HG03196 (cell line): ENCODE data around the gene NUFIP1.
"Not testable (repeated sequence)": the region's sequence is repeated elsewhere in the genome, so short reads cannot be mapped to it uniquely, and the experiment has no call there.

ENCODE experiments used
- ATAC-seq: cut with Tn5 transposase; IDR thresholded peaks from one replicate; pipeline ENCODE4 v1.9.1; 2021; ENCODE audit not compliant: unreplicated experiment

The NUFIP1 gene

DNA sequence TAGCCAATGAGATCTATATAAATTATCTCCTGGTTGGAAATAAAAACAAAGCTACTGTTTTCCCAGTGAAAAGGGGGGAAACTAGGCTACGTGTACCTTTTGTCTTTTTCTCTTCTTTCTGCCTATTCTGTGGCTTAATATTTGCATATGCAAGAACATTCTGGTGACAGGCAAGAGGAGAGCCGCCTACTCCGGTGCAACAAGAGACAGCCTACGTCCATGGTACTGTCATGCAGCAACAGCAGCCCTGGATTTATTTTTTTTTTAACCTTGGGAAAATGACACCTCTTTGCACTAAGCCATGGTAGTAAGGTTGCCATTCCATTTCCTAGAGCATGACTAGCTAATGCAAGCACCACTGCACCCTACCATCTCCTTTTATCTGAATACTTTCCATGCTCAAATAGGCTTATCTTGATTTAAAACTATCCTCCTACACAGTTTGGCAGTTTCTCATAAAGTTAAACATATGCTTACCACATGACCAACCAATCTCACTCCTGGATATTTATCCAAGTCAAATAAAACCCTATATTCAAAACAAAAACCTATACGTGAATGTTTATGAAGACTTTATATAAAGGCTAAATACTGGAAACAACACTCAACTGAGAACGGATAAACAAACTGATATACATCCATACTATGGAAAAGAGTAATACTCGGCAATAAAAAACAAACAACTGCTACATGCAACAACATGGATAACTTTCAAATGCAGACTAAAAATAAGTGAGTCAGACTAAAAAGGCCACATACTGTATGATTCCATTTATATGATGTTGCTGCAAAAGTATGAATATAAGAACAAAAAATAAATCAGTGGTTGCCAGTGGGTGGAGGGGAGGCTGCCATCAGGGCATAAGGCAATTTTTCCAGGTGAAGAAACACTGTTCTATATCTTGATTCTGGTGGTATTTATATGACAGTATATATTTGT is 17.3 kb downstream of the NUFIP1 start:
- ATAC-seq: no peak

DNA sequence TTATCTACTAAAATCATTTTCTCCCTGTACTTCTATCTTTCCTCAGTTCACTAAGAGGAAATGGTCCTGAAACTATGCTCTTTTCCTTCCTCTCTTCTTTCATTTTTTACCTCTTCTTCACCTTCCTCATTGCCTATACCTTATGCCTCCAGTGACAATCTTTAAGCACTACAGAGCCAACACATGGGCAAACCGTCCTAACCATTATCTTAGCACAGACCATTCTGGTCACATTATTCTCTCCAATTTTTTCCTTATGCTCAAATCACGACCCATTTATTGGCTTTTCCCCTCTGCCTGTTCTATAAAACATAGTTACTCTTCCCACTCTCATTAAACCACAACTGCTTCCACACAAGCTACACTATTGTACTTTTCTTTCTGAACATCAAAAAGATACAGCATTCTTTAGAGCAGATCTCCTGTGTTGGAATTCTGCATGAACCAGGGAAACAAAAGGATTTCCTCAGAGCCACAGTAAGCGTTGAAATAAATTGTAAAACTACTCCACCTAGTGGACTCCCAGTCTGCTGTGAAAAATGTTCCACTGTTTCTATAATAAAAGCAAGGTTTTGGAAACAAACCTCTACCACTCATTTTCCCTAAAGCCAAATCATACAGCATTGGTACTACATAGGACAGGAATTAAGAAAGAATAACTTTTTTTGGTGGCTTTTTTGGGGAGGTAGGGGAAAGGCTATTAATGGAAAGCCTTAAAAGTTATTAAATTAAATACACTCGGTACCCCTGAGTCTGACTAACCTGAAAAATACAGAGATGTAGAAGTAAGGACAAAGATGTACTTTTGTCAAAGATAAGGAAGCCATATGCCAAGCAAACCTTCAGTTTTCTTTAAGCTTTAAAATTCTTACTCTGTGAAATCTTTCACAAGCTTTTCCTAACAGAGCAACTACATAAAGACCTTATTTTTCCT is 19.5 kb downstream of the NUFIP1 start:
- ATAC-seq: no peak

GRCh38 chr13:44968434-44968815 is 20.8 kb downstream of the NUFIP1 start:
- no peak for ATAC-seq

DNA sequence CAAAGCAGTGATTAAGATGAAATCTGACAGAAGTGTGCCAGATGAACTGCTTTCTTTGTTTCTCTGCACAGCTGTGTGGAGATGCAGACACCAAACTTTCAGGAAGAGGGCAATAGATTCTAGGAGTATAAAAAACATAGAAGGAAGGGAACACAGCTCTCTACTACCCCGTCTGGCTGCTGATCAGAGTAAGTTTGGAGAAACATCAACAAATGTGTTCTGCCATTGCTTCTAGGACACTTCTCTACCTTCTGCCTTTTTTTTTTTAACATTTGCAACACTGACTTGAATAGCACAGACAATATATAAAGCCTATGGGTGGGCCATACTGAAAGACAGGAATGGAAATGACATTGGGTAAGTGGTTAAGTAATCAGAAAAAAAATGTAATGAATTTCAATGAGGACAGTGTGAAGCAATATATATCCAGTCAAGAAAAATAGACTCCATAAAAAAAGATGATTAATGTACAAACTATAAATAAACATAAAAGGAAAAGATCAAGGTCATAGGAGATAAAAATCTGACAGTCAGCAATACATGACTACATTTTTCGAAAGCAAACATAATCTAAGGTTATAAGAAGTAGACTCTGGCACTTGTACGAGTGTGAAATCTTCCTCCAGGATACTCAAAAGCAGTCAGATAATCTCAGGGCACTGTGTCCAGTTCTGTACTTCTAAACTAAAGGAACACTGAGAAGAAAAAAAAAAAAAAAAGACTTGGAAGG is 21.4 kb downstream of the NUFIP1 start:
- no peak for ATAC-seq

DNA sequence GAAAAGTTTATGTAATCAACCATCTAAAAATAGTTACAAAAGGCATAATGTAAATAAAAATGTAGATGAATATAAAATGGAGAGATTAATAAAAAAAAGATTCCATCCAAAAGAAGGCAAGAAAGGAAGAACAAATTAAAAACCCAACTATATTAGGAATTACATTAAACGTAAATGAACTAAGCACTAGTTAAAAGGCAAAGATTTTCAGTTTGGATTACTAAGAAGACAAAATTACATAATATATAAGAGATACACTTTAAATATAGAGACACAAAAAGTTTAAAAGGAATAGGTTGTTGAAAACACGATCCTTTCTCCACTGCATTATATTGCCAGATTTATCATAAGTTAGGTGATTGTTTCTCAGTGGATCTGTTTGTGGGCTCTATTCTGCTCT is 27.3 kb downstream of the NUFIP1 start:
- ATAC-seq: no peak

- ATAC-seq: no peak
Measured at GRCh38 chr13:44955406-44955805, 33.9 kb downstream of the NUFIP1 start.

GRCh38 chr13:44954224-44954623 is 35.0 kb downstream of the NUFIP1 start:
- ATAC-seq: no peak

- ATAC-seq: no peak
Measured at GRCh38 chr13:44952671-44953070, 36.6 kb downstream of the NUFIP1 start.

DNA sequence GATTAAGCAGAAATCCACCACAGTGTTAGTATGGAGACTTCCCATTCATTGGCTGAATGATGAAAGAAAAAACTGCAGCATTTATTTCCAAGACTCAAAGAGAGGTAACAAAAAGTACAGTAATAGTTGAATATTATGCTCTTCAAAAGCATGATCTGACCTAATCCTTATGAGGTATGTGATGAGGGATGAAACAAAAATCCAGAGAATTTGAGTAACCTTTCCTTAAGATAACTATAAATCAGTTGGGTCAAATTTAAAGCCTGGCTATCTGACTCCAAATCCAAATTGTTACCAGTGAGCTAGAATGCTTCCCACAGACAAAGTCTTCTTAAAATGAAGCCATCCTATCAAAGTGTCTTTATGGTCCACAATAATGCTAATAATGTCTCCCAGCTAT is 38.1 kb downstream of the NUFIP1 start:
- no peak for ATAC-seq

DNA sequence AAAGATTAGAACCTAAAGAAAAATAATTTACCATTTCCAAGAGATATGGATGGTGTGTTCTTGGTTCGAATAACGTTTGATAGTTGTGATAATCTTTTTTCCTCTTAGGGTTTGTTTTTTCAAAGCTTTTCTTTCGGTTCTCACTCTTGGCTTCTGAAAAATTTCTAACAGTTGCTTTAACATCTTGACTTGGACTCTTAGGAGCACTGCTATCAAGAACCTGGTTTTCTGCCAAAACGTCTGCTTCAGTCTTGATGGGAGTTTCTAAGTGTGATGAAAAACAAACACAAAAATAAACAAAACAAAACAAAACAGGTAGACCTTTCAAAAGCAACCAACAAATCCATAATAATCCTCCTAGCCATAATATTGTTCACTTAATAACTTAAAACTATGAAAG is 45.9 kb downstream of the NUFIP1 start:
- not testable (repeated sequence) for ATAC-seq

DNA sequence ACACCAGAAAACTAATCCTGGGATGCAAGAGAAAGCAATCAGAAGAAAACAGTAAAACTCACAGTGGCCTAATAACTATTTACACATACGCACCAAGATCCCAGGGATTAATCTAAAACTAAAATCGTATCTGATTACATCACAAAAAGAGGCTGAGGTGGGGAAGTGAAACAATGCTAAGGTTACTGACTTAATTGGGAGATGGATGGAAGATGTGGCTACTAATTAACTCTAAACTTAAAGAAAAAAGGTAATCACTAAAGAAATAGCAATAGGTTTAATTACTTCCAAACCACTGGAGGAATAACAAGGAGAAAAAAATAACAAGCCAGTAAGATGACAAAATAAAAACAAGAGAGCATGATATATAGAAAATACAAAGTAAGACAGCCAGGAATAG is 50.4 kb downstream of the NUFIP1 start:
- ATAC-seq: no peak

- no peak for ATAC-seq
Measured at GRCh38 chr13:44936246-44936645, 53.0 kb downstream of the NUFIP1 start.

GRCh38 chr13:44934724-44935123 is 54.5 kb downstream of the NUFIP1 start:
- ATAC-seq: no peak

GRCh38 chr13:44932850-44933251 is 56.4 kb downstream of the NUFIP1 start:
- no peak for ATAC-seq

GRCh38 chr13:44932171-44932849 is 57.0 kb downstream of the NUFIP1 start:
- no peak for ATAC-seq

- no peak for ATAC-seq
Measured at GRCh38 chr13:44930963-44931623, 58.2 kb downstream of the NUFIP1 start.

- no peak for ATAC-seq
Measured at GRCh38 chr13:44930280-44930679, 59.0 kb downstream of the NUFIP1 start.

GRCh38 chr13:44929692-44930091 is 59.6 kb downstream of the NUFIP1 start:
- no peak for ATAC-seq

DNA sequence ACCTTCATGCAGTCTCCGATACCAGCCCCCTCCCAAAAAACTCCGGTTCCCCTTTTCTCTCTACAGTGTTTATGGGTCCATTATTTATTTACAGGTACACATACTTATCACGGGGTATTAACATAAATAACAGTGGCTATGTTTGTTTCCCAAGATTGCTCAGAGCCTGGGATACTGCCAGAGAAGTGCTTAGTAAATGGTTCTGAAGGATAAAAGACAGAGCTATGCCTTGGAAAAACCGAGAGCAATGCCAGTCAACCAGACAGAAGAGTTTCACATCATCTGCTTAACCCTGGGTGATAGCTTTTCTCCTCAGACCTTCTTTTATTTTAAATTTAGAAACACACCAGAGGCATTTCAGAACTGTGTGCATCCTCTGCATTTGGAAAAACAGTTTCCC is 61.3 kb downstream of the NUFIP1 start:
- ATAC-seq: no peak
